ENCODE results near the gene CCDC154. TPM values are rescaled to one million over a fixed set of nuclear protein-coding genes. Genes with fewer than 3 reads are reported as not detected.

CCDC154 gene
- total and polyA plus RNA-seq, 8 donors, result 0.31 to 4.5 (median 3.1) TPM; not detected in 5

DNA sequence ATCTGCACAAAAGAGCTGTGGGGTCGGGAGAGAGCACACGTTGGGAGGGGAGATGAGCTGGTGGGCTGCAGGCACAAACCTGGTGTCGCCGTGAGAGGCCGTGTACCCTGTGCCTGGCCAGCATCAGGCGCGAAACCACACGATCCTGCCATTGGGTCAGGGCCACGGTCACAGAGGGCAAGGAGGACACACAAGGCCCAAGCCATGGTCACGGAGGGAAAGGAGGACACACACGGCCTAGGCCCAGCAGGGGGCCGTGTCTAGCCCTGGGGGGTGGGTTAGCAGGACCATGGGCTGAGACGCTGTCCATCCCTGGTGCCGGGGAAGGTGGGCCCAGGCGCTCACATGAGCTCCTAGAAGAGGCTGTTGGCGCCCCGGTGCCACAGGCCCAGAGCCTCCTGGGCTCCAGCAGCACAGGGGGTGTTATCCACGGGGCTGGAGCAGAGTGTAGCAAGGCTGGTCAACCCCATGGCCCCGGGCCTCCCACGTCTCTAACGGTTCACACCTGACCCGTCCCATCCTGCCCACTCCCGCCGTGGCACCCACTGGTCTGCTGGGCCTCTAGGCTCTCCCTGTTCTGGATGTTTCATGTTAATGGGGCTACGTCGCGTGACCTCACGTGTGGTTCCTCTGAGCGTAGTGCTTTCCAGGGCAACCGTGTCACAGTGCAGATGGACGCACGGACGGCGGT is 7.5 kb upstream of the CCDC154 start:
- no peaks in the 10 kb centered on the region for H3K9me3 ChIP-seq
- intact Hi-C loops (cut with DNase I; ENCODE audit: low total_unique reads), result no loop called here
- DNase-seq, result no peak
- TF ChIP-seq, protein P1, sequence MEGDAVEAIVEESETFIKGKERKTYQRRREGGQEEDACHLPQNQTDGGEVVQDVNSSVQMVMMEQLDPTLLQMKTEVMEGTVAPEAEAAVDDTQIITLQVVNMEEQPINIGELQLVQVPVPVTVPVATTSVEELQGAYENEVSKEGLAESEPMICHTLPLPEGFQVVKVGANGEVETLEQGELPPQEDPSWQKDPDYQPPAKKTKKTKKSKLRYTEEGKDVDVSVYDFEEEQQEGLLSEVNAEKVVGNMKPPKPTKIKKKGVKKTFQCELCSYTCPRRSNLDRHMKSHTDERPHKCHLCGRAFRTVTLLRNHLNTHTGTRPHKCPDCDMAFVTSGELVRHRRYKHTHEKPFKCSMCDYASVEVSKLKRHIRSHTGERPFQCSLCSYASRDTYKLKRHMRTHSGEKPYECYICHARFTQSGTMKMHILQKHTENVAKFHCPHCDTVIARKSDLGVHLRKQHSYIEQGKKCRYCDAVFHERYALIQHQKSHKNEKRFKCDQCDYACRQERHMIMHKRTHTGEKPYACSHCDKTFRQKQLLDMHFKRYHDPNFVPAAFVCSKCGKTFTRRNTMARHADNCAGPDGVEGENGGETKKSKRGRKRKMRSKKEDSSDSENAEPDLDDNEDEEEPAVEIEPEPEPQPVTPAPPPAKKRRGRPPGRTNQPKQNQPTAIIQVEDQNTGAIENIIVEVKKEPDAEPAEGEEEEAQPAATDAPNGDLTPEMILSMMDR (IDR thresholded peaks at IDR 0.05), result no peak
- TF ChIP-seq EP300 (IDR thresholded peaks at IDR 0.05) (no peak), POLR2AphosphoS5 (IDR thresholded peaks at IDR 0.05) (no peak), POLR2A (IDR thresholded peaks at IDR 0.05) (no peak)
- H3K36me3 ChIP-seq, result peaks cover 75 to 100% (median 100%) of the 10 kb centered on the region in 4 donors
- no peak overlapping the region for H3K27ac ChIP-seq
- H3K27me3 ChIP-seq, result no peaks in the 10 kb centered on the region
- 91 to 96% (median 94%) methylated on average over 26 to 34 of the region's 34 CpGs for WGBS, 5 donors
- no peak overlapping the region for H3K4me3 ChIP-seq
- no peaks in the 10 kb centered on the region for H3K4me1 ChIP-seq

DNA sequence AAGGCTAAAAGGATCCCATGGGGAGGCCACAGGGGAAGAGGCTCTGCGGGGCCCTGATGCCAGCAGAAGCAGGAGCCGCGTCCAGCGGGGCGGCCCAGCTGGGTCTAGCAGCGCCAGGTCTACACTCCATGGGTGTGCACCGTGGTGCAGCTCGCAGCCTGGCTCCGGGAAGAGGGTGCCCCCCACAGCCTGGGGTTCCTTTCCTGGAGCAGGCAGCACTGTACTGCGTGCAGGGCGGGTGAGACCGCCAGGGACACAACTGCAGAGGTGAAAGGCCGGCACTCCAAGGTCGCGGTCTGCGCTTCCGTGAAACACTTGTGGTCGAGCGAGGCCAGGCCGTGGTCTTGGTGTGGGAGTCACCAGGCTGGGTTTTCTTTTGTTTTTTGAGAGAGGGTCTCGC is 6.5 kb upstream of the CCDC154 start:
- Histone ChIP-seq H3K36me3 (peaks cover 76 to 100% (median 100%) of the 10 kb centered on the region in 4 donors), H3K27me3 (no peaks in the 10 kb centered on the region), H3K4me3 (no peak overlapping the region), H3K27ac (no peak overlapping the region), H3K9me3 (no peaks in the 10 kb centered on the region), H3K4me1 (no peaks in the 10 kb centered on the region)
- no peak for TF ChIP-seq POLR2AphosphoS5 (IDR thresholded peaks at IDR 0.05)
- no peak for TF ChIP-seq EP300 (IDR thresholded peaks at IDR 0.05)
- TF ChIP-seq, protein P1 (IDR thresholded peaks at IDR 0.05), result no peak
- no peak for TF ChIP-seq POLR2A (IDR thresholded peaks at IDR 0.05)
- intact Hi-C loops (cut with DNase I; ENCODE audit: low total_unique reads), result no loop called here
- WGBS, 5 donors, result 89 to 97% (median 95%) methylated on average over 9 to 21 of the region's 21 CpGs
- no peak for DNase-seq

DNA sequence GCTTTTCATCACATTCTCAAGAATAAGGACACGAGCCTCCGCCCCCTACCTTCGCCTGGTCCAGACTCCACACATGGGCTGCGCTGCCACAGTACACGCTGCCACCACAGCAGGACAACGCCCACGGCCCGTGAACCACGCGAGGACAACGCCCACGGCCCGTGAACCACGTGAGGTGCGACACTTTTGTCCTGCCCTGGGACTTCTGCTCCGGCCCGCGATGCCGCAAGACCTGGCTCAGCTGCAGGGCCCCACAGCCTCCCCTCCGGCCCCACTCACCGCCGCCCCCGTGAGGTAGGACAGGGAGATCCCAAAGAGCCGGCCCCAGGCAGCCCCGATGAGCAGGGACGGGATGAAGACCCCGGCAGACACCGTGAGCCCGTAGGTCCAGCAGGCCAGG is 5.9 kb upstream of the CCDC154 start:
- no peaks in the 10 kb centered on the region for H3K9me3 ChIP-seq
- no peaks in the 10 kb centered on the region for H3K27me3 ChIP-seq
- H3K36me3 ChIP-seq, result peaks cover 72 to 100% (median 100%) of the 10 kb centered on the region in 4 donors
- H3K4me3 ChIP-seq, result no peak overlapping the region
- no peak overlapping the region for H3K27ac ChIP-seq
- TF ChIP-seq, protein P1 (IDR thresholded peaks at IDR 0.05), result no peak
- TF ChIP-seq POLR2A (IDR thresholded peaks at IDR 0.05) (no peak), EP300 (IDR thresholded peaks at IDR 0.05) (no peak)
- WGBS, 5 donors, result 86 to 89% (median 88%) methylated on average over 14 to 29 of the region's 29 CpGs
- intact Hi-C loops (cut with DNase I; ENCODE audit: low total_unique reads), result no loop called here
- no peak for DNase-seq
- no peaks in the 10 kb centered on the region for H3K4me1 ChIP-seq

DNA sequence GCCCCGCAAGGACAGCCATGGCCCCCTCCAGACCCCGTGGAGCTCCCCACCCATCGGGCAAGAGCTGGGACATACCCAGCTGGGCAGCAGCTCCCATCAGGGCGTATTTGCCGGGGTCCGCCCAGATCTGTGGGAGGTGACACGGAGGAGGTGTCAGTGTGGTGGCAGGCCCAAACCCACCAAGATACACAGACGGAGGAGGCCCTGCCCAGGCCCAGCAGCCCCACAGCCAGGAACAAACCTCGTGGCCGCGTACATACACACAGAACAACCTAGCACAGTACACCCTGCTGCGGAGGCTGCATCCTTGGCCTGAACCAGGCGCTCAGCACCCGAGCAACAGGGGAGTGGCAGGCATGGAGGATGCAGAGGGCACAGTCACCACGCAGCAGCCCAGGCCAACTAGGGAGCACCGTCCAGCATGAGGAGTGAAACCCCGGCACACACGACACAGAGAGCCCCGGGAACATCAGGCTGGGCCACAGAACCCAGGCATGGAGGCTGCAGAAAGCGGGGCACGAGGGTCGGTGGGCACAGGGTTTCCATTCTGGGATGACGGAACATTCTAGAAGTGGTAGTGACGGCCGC is 4.9 kb upstream of the CCDC154 start:
- 95 to 97% (median 96%) methylated on average over 15 to 25 of the region's 25 CpGs for WGBS, 5 donors
- H3K27me3 ChIP-seq, result no peaks in the 10 kb centered on the region
- peaks cover 64 to 93% (median 93%) of the 10 kb centered on the region in 4 donors for H3K36me3 ChIP-seq
- no peaks in the 10 kb centered on the region for H3K4me1 ChIP-seq
- intact Hi-C loops (cut with DNase I; ENCODE audit: low total_unique reads), result no loop called here
- H3K4me3 ChIP-seq, result no peak overlapping the region
- TF ChIP-seq EP300 (IDR thresholded peaks at IDR 0.05) (no peak), POLR2A (IDR thresholded peaks at IDR 0.05) (no peak), POLR2AphosphoS5 (IDR thresholded peaks at IDR 0.05) (no peak)
- TF ChIP-seq, protein P1 (IDR thresholded peaks at IDR 0.05), result no peak
- no peak for DNase-seq
- no peaks in the 10 kb centered on the region for H3K9me3 ChIP-seq
- no peak overlapping the region for H3K27ac ChIP-seq
